Large intestine (tissue), 3 donors: ENCODE data around the gene ETV1. TPM values are rescaled to one million over a fixed set of nuclear protein-coding genes. Genes with fewer than 3 reads are reported as not detected.
A peak's percentile ranks its signal among the peaks of the same experiment; 100 is the strongest.

Experiments used
- DNase-seq, 2 donors: peaks; one replicate each; pipeline versions ENCODE4 v3.0.0 to v3.0.0-alpha.2; 2013
- H3K27ac ChIP-seq: one replicate; pipeline ENCODE4 v1.5.1; 2013; ENCODE audit warnings: low read length
- H3K27me3 ChIP-seq: 2 replicates; pipeline ENCODE4 v1.6.1; 2013; ENCODE audit warnings: low read length; ENCODE audit not compliant: control insufficient read depth, insufficient read depth
- H3K36me3 ChIP-seq: 2 replicates; pipeline ENCODE4 v1.6.1; 2013; ENCODE audit warnings: low read length; ENCODE audit not compliant: control insufficient read depth, insufficient read depth
- H3K4me1 ChIP-seq: one replicate; pipeline ENCODE4 v1.6.1; 2013; ENCODE audit warnings: low read length; ENCODE audit not compliant: control insufficient read depth, insufficient read depth
- H3K4me3 ChIP-seq: one replicate; pipeline ENCODE4 v1.5.1; 2013; ENCODE audit warnings: low read length
- H3K9me3 ChIP-seq: one replicate; pipeline ENCODE4 v1.6.1; 2013; ENCODE audit warnings: mild to moderate bottlenecking, low read depth, low read length, moderate library complexity; ENCODE audit not compliant: control insufficient read depth
- WGBS: methylation state at CpG from one replicate; pipeline ENCODE4 v1.1.5; 2013; ENCODE audit warnings: low lambda C conversion rate; ENCODE audit not compliant: insufficient coverage; 5-methylcytosine and 5-hydroxymethylcytosine counted together
- polyA plus RNA-seq: library from polyadenylated mRNA; unstranded; fragments of 120-200 nt; gene quantifications from one replicate; pipeline ENCODE4 v1.2.1, GENCODE V29; 2013

Gene ETV1
- polyA plus RNA-seq, 1 donor = 30.6 TPM

GRCh38 chr7:13988731-13989125, 738 bp downstream of the ETV1 start:
- H3K27ac ChIP-seq = peak overlapping the region; percentile 69
- DNase-seq = peak in 1 of 2 donors; percentile 27
- 0% methylated on average over 2 of the region's 5 CpGs for WGBS

GRCh38 chr7:13988065-13988464, 1.4 kb downstream of the ETV1 start:
- Histone ChIP-seq H3K27me3 (no peaks in the 10 kb centered on the region), H3K9me3 (no peaks in the 10 kb centered on the region), H3K27ac (peak overlapping the region; percentile 20), H3K4me3 (peak overlapping the region; percentile 65), H3K4me1 (no peaks in the 10 kb centered on the region), H3K36me3 (no peaks in the 10 kb centered on the region)
- no CpG with 5 or more reads among the region's 8 CpGs for WGBS
- DNase-seq = peak in 1 of 2 donors; percentile 32

More at GRCh38 chr7:13988731-13989125, 738 bp downstream of the ETV1 start:
- Histone ChIP-seq H3K36me3 (no peaks in the 10 kb centered on the region), H3K4me1 (no peaks in the 10 kb centered on the region), H3K9me3 (no peaks in the 10 kb centered on the region), H3K4me3 (peak overlapping the region; percentile 65), H3K27me3 (no peaks in the 10 kb centered on the region)

GRCh38 chr7:13987395-13987794, 2.1 kb downstream of the ETV1 start:
- Histone ChIP-seq H3K9me3 (no peaks in the 10 kb centered on the region), H3K36me3 (no peaks in the 10 kb centered on the region), H3K4me1 (no peaks in the 10 kb centered on the region), H3K4me3 (no peak overlapping the region), H3K27ac (no peak overlapping the region), H3K27me3 (no peaks in the 10 kb centered on the region)
- WGBS = 50% methylated on average over 1 of the region's 1 CpG
- no peak for DNase-seq

- Histone ChIP-seq H3K4me1 (no peaks in the 10 kb centered on the region), H3K9me3 (no peaks in the 10 kb centered on the region), H3K36me3 (no peaks in the 10 kb centered on the region), H3K27me3 (no peaks in the 10 kb centered on the region), H3K27ac (no peak overlapping the region), H3K4me3 (no peak overlapping the region)
- DNase-seq = no peak
- no CpG with 5 or more reads among the region's 2 CpGs for WGBS
Measured at GRCh38 chr7:13986208-13986607, 3.3 kb downstream of the ETV1 start.

GRCh38 chr7:13984831-13985685, 4.4 kb downstream of the ETV1 start:
- DNase-seq = no peak
- H3K27ac ChIP-seq = no peak overlapping the region
- no peaks in the 10 kb centered on the region for H3K9me3 ChIP-seq
- H3K4me3 ChIP-seq = no peak overlapping the region
- H3K4me1 ChIP-seq = peaks cover 6% of the 10 kb centered on the region
- WGBS = 100% methylated on average over 2 of the region's 2 CpGs
- H3K27me3 ChIP-seq = no peaks in the 10 kb centered on the region
- H3K36me3 ChIP-seq = no peaks in the 10 kb centered on the region

GRCh38 chr7:13984061-13984460, 5.4 kb downstream of the ETV1 start:
- H3K27me3 ChIP-seq = no peaks in the 10 kb centered on the region
- peaks cover 6% of the 10 kb centered on the region for H3K4me1 ChIP-seq
- H3K36me3 ChIP-seq = no peaks in the 10 kb centered on the region
- H3K27ac ChIP-seq = no peak overlapping the region
- 83% methylated on average over 1 of the region's 3 CpGs for whole genome bisulfite sequencing
- DNase-seq = no peak
- H3K9me3 ChIP-seq = no peaks in the 10 kb centered on the region
- no peak overlapping the region for H3K4me3 ChIP-seq

GRCh38 chr7:13982940-13983677, 6.4 kb downstream of the ETV1 start:
- WGBS = 100% methylated on average over 2 of the region's 4 CpGs
- H3K27me3 ChIP-seq = no peaks in the 10 kb centered on the region
- H3K9me3 ChIP-seq = no peaks in the 10 kb centered on the region
- no peak overlapping the region for H3K27ac ChIP-seq
- no peak for DNase-seq
- no peak overlapping the region for H3K4me3 ChIP-seq
- no peaks in the 10 kb centered on the region for H3K36me3 ChIP-seq
- peaks cover 6% of the 10 kb centered on the region for H3K4me1 ChIP-seq

GRCh38 chr7:13981070-13981469, 8.4 kb downstream of the ETV1 start:
- WGBS = no CpG with 5 or more reads among the region's 3 CpGs
- DNase-seq = peak; percentile 86 to 90
- no peaks in the 10 kb centered on the region for H3K36me3 ChIP-seq
- no peaks in the 10 kb centered on the region for H3K9me3 ChIP-seq
- peaks cover 6% of the 10 kb centered on the region for H3K4me1 ChIP-seq
- no peaks in the 10 kb centered on the region for H3K27me3 ChIP-seq
- no peak overlapping the region for H3K4me3 ChIP-seq
- H3K27ac ChIP-seq = peak overlapping the region; percentile 41

GRCh38 chr7:13980474-13980873, 9.0 kb downstream of the ETV1 start:
- peaks cover 6% of the 10 kb centered on the region for H3K4me1 ChIP-seq
- WGBS = 22% methylated on average over 3 of the region's 5 CpGs
- H3K4me3 ChIP-seq = no peak overlapping the region
- peak in 1 of 2 donors; percentile 18 for DNase-seq
- H3K27me3 ChIP-seq = no peaks in the 10 kb centered on the region
- no peaks in the 10 kb centered on the region for H3K9me3 ChIP-seq
- H3K27ac ChIP-seq = peak overlapping the region; percentile 41
- H3K36me3 ChIP-seq = no peaks in the 10 kb centered on the region

GRCh38 chr7:13979671-13980435, 9.6 kb downstream of the ETV1 start:
- no peak for DNase-seq
- peaks cover 6% of the 10 kb centered on the region for H3K4me1 ChIP-seq
- no peaks in the 10 kb centered on the region for H3K9me3 ChIP-seq
- H3K27ac ChIP-seq = no peak overlapping the region
- H3K4me3 ChIP-seq = no peak overlapping the region
- no peaks in the 10 kb centered on the region for H3K36me3 ChIP-seq
- H3K27me3 ChIP-seq = no peaks in the 10 kb centered on the region
- 92% methylated on average over 2 of the region's 5 CpGs for WGBS
